GM19043 (cell line): ENCODE data around the gene LDAF1.
"Not testable (repeated sequence)": the region's sequence is repeated elsewhere in the genome, so short reads cannot be mapped to it uniquely, and the experiment has no call there.

Experiments
- ATAC-seq: cut with Tn5 transposase; IDR thresholded peaks from one replicate; pipeline ENCODE4 v1.9.1; 2021; ENCODE audit warnings: low read depth; ENCODE audit not compliant: unreplicated experiment

The LDAF1 gene

DNA sequence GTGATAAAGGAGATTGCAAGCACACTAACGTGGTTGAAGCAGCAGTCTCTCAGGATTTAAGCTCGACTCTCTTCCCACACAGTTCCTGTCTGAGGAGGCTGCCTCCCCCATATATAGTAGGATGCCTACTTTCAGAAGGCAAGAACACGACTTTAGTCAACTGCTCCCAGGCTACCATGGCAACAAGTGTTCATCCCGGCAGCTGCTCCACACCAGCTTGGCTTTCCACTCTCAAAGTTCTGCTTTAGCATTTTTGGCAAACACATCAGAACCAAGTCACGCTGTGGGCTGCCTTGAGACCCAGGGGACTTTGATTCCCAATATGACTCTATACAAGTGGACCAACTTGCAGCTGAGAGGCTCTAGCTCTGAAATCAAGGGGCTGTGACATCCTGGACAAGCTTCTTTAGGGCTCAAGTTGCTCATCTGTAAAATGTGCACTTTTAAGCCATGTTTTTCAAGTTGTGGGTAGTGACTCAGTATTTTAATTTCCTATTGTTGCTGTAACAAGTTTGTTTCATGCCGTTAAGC is 36.4 kb downstream of the LDAF1 start:
- no peak for ATAC-seq

DNA sequence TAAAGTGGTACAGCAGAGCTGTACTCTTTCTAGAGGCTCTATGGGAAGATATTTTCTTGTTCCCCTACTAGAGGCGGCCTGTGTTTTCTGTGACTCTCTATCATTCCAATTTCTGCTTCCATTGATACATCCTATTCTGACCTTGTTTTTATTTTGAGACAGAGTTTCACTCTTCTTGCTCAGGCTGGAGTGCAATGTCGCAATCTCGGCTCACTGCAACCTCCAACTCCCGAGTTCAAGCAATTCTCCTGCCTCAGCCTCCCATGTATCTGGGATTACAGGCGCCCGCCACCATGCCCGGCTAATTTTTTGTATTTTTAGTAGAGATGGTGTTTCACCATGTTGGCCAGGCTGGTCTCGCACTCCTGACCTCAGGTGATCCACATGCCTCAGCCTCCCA is 36.9 kb downstream of the LDAF1 start:
- ATAC-seq = not testable (repeated sequence)

DNA sequence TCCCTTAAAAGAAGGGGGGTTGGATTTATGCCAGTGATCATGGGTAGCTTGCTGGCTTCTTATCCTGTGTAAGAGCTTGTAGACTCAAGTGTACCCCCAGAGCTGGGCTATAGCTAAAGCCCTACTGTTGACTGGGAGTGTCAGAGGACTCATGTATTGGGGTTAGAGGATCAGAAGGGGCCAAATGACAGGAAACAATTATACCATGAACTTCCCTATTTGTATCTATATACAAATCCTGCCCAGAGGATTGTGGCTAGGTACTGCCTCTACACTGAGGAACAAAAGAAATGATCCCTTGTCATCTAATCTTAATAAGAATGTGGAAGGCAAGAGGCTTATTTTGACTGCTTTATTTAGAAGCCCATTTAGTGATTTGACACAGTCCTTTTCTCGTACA is 38.6 kb downstream of the LDAF1 start:
- ATAC-seq = no peak

DNA sequence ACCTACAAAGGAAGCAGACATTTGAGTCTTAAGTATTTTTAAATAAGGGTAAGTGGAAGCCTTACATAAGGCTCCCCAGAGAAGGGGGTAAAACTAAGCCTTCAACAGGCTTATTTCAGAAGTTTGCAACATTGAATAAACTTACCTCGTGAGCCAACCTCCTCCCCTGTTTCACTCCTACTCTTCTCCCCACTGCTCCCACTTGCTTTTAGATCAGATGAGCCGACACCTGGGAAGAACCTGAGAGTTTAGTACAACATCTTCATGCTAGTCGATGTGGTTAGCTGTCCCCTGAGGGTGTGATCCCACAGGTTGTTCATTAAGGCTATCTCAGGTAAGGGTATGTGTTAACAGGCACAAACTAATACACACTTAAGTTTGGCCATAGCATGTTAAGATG is 39.1 kb downstream of the LDAF1 start:
- no peak for ATAC-seq

DNA sequence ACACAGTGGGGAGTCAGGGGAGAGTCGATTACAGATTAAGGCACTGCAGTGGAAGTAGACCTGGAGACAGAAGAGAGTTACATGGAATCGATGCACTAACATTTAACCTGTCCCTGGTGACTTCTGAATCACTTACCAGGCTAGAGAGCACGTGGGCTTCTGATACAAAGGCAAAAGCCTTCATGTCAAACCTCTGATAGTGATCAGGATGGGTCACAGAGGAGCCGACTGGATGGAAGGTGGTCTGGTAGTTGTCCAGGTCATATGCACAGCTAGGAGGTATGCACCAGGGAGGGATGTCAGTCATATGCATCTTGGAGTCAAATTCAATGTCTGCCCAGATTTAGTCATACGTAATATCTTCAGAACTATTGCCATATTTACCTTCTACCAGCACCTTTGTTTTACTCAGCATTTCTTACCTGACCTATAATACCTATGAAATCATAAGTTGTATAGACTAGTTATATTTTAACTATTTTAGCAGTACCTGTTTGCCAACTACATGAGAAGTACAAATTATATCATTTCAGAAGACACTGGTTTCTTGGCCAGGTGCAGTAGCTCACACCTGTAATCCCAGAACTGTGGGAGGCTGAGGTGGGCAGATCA is 41.2 kb downstream of the LDAF1 start:
- ATAC-seq = no peak

DNA sequence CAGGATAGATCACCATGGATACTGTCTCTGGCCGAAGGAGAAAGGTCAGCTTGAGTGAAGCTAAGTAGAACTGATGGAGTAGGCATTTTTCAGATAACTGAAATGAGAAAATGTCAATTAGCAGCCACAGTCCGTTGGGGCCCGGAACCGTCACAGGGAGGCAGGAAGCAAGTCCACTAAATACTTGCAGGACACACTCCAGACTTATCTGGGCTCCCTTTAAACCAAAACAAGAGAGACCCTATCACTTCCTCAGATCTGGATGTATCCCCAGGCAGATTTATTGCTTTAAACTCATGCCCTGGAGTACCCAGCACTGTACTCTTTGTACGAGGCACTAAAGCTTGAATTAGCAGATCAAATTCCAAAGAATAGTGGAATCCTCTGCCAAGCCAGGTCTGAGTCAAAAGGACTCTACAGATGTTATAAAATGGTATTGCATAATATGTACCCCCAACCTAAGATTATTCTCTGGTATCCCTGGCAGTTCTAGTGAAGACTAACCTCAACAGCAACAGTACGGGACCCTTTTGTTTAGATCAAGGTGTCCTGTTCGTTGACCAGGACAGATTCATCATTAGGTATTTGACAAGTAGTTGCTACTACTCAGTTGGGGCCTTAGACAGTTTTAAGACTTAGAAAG is 44.8 kb downstream of the LDAF1 start:
- ATAC-seq = no peak

DNA sequence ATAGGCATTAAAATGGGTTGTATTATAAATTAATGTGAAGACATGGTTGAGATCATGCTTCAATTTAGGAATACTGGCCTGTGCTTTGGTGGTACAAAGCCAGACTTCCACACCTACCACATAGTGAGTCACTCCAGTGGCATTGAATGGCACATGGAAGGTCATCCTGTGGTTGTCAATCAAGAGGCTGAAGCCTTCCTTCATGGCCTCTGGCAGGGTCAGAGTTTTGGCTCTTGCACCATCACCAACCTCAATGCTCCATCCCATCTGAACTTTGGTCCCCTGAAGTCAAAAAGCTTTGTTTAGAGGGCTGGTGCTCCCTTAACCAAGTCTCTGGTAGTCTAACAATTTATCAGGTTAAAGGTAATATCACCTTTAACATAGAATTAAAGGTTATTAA is 46.8 kb downstream of the LDAF1 start:
- no peak for ATAC-seq

DNA sequence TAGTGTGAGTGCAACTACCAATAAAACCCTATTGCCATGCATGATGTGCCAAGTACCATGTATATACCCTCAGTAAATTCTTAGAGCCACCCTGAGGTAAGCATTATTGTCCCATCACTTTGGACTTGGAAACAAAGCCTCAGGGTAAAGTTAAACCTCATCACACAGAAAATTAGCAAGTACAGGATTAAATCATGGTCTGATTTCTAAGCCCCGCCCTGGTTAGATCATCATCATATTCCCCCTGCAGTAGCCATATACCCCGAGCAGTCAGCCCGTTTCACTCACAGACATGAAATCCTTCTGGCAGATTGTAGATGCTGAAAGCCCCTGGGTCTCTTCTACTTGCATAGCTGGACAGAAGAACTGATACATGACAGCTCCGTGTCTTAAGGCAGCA is 48.1 kb downstream of the LDAF1 start:
- ATAC-seq = no peak

DNA sequence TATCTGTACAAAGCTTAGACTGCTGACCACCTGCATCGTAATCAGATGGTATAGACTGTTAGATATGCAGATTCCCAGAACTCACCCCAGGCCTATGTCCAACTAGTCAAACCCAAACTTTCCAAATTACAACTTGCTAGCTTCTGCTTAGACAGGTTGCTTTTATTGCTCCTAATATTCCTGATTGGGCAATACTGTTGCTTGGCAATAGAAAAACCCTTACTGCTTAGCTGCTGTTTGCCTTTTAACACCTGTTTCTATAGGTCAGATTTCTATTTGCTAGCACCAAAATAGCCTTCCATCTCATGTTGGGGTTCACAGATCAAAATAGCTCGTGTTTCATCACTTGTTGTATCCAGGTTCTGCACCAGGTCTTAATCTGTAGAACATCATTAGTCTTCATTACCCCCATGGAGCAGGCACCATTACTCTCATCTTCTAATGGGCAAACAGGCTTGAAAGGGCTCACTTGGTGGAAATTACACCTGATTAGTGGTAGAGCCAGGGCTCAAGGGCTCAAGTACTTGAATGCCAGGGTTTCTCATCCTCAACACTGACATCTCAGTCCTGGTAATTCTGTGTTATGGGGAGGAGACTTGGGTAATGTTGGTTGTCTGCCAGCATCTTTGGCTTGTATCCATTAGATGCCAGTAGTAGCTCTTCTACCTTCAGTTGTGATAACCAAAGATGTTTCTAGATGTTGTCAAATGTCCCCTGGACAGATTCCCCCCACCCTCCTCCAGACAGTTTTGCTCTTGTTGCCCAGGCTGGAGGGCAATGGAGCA is 50.2 kb downstream of the LDAF1 start:
- ATAC-seq = no peak

DNA sequence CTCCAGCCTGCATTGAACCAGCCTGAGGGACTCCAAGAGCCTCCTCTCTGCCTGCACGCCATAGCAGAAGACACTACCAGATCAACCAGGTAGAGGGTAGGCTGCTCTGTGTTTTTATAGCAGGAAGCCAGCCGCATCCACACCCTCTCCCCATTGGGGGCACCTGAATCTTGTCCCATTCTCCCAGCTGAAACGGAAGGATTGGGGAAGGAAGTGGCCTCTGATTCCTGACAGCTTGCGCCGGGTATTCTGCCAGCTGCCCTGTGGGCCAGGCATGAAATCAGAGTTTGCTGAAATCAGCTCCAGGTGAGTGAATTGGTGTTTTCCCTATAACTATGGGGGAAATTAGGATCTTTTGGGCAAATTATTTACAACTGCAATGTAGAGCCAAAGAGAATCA is 53.0 kb downstream of the LDAF1 start, which contains the start of gene ZP2:
ZP2 (minus strand) TSS at position 89 of the 400 bp plus-strand sequence; CDS start at position 62, 27 bp downstream.
- no peak for ATAC-seq

DNA sequence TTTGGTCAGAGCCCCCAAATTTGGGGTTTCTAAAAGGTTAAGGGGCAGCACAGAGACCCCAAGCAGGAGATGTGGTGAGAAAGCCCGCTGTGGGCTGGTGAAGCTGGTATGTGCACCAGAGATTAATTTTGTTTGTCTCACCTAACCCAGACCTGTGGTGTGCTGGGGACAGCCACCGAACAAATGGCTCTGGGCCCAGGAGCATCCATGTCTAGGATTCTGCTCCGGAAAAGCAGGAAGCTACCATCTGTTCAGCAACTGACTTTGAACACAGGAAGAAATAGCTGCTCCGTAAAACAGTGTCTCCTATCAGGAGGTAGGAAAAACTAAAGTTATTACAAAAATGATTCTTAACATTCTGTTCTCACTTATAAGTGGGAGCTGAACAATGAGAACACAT is 55.6 kb downstream of the LDAF1 start:
- no peak for ATAC-seq

DNA sequence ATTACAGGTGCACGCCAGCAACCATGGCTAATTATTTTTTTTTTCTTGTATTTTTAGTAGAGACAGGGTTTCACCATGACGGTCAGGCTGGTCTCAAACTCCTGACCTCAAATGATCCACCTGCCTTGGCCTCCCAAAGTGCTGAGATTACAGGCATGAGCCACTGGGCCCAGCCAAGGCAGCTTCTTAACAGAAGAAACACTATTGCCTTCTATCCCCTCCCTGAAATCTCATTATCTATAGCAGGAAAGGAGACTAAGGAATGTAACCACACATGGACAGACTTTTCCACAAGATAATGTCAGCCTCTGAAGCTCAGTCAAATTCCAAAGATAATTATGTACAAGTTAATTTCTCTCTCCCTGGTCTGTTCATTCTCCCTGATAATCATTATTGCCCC is 58.6 kb downstream of the LDAF1 start:
- ATAC-seq = no peak

DNA sequence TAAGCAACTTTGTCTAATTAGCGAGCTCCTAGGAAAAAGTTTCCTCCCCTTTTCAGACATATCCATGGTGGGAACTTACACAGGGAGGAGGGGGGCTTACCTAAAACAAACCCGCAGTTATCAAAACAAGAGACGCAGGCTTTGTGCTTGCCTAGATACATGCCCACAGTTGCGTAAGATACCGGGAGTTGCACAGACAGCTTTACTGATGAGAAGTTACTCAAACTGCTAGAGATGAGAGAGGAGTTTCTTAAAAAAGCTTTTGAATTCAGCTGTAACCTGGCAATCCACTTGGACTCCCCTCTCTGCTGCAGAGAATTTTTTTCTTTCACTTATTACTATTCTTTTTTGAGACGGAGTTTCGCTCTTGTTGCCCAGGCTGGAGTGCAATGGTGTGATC is 59.7 kb downstream of the LDAF1 start:
- no peak for ATAC-seq

DNA sequence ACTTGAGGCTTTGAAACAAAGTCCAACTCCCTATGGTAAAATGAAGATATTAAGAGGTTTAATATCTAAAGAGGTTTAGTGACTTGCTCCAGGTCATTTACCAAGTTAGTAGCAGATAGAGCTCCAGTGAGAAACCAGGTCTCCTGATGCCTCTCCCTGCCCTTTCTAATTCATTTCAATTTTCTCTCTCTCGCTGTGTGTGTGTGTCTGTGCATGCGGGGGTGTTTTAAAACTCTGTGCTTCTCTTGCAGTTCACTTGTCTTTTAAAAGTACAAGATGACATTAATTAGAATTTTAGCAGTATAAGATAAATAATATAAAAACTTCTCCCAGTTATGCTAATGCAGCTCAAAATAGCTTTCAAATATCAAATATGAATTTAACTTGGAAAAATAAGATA is 61.1 kb downstream of the LDAF1 start:
- ATAC-seq = no peak

DNA sequence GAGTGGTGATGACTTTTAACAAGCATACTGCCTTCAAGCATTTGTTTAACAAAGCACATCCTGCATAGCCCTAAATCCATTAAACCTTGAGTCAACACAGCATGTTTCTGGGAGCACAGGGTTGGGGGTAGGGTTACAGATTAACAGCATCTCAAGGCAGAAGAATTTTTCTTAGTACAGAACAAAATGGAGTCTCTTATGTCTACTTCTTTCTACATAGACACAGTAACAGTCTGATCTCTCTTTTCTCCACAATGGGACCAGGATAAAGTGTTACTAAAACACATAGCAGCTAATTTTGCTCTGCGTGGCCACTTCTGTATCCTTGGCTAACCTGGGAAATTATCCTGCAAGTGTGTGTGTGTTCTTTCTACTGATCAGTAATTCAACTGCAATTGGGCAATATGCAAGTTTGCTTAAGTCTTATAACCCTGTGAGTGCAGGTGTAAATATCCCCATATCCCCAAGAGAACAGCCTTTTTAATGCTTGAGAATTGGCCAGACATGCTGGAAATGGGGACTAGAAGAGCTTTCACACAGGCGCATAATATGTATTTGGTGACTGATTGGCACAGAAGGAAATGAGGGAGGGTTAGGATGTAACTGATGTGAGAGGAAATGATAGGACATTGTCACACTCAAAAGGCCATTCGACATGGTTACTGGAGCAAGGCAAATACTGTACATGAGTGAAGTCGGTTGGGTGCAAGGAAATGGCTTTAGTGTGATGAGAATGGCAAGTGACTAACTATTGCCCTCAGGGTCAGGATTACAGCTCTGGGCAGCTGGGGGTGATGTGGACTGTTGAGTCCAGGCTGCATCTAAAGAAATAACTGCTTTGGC is 64.2 kb downstream of the LDAF1 start:
- ATAC-seq = no peak

DNA sequence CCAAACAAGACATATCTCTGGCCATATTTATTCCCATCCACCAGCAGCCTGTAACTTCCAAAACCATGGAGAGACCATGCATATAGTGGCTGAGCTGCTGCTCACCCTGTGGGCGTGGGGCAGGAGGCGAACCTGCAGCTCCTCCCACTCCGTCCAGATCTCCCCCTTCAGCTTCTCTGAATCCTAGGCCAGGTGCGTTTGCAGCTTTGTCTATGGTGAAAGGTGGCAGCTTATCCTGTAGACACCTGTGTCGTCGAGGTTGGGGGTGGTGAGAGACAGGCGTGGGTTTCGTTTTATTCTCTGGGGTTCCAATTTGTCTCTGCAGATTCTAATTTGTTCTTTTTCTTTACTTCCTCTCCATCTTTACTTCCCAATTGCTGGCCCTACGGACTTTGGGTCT is 65.3 kb downstream of the LDAF1 start:
- no peak for ATAC-seq

DNA sequence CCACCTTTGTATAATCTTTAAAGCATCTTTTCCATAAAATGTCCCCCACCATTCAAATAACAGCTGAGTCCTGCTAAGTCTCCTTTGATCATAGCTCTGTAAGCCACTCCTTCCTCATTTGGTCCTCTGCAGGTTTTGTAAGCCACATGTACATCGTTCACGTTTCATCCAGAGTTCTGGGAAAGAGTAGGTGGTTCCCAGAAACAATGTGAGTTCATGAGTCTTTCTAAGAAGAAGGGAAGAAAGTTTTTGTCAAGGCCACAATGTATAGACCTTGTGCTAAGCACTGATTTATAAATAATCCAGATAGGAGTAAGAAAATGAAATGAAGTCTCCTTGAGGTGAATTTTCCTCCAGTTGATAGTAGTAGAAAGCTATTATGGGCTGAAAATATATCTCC is 66.3 kb downstream of the LDAF1 start:
- ATAC-seq = no peak

DNA sequence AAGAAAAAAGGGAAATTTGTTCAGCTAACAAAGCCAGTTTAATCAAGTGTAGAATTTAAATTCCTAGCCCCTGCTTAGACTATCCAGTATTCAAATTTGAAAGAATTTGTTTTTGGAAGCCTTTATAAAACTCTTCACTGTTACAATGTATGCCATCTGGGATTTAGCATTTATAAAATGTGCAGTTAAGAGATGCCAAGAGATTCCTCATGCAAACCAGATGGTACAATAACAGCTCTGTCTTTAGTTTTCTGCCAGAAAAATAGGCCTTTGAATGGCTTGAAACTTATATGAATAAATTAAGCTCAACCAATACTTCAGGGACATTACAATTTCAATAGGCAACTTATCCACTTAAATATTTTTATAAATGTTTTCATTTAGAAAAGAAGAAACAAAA is 68.3 kb downstream of the LDAF1 start:
- ATAC-seq = no peak

DNA sequence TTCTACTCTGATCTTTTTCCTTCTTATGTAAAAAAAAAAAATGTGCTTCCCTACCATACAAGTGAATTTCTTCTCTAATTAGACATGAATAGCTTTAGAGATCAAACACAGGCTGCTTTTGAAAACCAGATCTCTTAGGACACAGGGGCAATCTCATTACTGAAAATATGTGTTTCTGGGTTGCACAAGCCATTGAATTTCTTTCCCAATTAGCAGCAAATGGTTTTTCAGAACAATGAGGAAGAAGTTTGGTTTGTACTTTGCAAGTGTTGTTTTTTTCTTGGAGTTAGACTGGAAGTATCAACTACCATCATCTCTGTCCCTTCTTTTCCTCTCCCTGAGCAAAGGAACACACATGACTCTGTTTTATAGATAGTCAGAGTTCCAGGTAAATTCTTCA is 69.4 kb downstream of the LDAF1 start:
- no peak for ATAC-seq

DNA sequence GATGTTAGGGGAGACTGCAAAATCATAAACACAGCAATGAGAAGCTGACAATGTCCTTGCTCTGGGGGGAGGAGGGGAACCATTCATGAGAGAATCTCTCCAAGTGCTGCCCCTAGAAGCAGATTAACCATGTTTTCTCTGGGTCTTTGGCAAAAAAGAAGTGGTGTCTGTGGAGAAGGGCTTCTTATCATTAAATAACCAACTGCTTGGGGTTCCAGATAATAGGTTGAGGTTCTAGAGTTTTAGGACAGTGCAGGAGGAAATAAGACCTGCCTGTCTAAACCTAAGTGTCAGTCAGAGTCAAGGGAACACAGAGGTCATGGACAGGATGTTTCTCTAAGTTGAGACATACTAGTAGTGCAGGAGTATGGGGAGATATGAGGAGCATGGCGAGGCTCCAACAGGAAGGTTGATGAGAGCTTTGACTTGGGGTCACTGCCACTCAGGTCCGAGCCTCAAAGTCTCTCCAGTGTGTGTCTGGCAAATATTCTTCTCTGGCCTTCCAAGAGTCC is 69.9 kb downstream of the LDAF1 start:
- no peak for ATAC-seq
